NCI-H510A (cell line): Measurements from ENCODE around the gene SECISBP2L.

Experiments
- DNase-seq: peaks from one replicate; lab custom pipeline; 2025; lab: John Stamatoyannopoulos, UW

The SECISBP2L gene

DNA sequence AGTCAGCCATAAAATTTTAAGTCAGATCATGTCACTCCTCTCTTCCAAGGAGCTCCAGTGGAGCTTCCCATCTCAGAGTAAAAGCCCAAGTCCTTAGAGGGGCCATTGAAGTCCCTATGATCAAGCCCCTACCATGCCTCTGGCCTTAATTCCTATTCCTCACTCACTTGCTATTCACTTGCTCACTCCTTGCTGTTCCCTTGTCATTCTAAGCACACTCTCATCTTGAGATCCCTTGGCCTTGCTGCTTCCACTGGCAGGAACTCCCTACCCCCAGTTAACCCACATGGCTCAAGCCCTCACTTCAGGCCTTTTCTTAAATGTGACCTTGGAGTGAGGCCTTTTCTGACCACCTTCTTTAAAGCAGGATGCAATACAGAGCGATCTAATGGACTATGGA lies 12.3 kb upstream of the SECISBP2L start:
- no peak for DNase-seq

DNA sequence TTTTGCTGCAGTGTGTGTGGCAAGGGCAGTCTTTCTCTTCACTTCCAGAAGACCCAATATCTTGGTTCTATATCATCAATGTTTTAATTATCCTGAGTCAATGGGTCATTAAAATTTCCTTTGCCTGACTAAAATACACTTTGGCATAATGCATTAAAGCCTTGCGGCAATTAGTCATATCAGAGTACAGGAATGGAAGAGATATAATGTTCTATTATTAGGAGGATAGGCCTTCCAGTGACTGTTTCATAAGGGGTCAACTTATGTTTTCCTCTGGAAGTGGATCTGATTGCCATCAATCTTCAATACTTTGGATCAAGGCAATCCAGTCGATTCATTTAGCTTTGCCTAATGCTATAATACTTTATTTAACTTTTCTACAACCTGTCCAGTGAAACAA lies 9.4 kb upstream of the SECISBP2L start:
- DNase-seq: no peak

DNA sequence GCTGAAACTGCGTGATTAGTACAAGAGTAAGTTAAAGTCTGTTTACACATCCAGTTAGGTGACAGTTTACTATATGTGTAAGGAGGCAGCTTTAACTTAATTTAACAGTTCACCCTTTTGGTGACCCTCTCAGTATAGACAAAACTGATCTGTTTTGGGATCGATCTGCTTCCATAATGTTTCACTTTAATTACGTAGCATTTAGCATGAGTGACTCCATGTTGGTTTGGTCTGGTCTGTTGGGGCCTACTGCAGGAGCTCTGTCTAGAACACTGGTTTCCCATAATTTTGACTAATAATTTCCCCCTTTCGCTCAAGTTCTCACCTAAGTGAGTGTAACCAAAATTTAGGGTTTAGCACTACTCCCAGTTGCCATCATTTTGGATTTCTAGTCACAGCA lies 6.4 kb upstream of the SECISBP2L start:
- DNase-seq: no peak

DNA sequence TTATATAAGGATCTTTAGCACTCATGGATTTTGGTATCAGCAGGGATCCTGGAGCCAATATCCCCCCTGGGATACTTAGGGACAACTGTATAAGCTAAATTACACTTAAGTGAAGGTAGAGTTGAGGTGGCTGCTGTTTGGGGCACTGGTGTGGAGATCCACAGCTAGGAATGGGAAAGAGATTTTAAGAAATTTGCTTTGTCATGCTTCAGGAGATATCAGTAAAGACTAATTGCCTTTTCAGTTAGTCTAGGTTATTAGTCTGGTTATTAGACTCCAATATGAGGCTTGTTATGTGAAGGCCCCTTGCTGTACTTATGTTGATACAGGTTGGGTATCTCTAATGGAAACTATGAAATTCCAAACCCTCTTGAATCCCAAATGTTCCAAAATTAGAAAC lies 1.2 kb upstream of the SECISBP2L start:
- no peak for DNase-seq

DNA sequence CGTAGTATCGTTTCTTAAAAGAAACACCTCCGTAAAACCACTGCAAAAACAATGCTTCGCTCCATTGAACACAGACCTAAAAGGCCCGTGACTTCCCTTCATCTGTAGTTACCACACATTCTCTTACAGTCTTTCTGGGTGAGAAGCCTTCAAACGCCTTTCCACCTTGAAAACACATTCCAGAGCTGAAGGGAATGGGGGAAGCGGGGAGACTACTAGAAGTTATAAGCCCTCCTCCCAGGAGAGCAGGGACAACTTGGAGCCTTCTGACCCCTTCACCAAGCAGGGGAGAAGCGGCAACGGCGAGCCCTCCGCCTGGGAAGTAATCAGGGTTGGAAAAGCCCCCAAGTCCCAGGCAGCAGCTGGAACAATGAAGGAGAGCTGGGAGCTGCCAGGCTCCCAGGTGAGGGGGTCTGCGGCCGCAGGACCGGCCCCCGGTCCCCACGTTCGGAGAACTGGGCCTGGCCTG lies 461 bp downstream of the SECISBP2L start:
- no peak for DNase-seq

DNA sequence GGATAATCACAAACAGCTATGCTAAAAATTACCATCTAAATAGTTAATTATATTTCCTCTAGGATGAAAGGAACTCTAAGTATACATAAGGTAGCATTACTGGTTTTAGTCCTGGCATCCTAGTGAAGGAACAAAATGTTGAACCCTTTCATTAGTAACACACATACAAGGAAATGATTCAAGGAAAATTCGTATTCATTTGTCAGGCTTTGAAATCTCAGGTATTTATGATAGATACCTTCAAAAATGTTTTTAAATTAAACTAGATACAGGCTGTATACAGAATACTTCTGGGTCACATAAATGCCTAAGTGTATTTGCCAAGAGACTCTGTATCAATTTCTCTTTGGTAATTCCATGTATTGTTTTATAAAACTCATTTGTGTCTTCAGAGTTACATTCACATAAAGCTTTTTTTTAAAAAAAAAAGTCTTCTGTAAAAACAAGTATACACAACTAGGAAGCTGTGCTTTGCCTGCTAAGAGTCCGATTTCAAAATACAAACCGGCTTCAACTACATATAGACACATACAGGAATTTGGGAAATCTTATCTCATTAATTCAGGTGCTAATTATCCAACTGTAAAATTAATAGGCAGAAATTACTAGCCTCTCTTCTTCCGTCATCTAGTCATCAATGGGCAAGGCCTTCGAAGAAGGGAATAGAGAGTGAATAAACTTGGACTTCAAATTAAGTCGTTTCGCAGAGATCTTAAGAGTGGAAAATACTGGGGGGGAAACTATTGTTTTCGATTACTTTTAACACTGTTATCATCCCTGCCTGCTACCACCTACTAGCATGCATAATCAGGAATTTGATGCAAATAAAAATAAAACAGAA lies 1.3 kb downstream of the SECISBP2L start:
- DNase-seq: no peak

DNA sequence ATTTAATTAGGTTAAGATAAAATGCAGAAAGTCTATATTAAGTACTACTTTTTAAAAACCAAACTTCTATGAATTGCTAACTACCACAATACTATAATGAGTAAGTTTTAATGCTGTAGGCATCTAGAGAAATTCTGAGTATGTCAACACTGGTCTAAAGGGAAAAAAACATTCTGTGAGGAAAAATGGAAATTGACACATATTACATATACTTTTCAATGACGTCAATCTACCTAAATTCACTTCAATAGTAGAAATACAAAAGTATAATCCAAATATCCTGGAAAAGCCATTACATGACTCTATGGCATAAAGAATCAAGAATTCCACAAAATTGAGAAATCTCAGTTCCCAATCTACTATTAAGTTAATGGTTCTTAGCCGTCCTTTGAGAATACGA lies 2.2 kb downstream of the SECISBP2L start:
- no peak for DNase-seq

DNA sequence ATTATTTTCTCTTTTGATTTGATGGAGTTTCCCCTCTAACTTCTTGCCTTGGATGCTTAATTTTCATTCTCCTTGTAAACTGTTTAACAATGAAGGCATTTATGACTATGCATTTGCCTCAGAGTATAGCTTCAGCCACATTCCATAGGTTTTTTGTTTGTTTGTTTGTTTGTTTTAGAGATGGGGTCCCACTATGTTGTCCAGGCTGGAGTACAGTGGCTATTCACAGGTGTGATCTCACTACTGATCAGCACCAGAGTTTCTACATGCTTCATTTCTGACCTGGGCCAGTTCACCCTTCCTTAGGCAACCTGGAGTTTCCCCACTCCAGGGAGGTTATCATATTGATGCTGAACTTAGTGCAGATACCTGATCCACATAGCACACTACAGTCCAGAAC lies 4.1 kb downstream of the SECISBP2L start:
- no peak for DNase-seq

DNA sequence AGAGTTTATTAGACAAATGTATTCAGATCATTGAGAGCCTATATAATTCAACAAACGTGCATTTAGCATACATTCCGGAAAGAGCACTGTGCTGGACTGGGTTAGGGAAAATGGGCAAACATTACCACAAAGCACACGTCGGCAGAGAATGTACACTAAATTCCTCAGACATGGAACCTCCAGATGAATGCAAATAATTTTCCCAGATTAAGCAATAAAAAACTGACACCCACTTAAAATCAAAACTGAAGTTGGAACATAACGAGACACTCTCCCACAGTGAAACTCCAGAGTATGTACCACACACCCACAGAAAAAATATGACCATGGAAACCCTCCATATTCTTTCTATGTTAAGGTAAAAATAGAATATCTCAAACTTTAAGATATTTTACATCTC lies 4.8 kb downstream of the SECISBP2L start:
- no peak for DNase-seq

DNA sequence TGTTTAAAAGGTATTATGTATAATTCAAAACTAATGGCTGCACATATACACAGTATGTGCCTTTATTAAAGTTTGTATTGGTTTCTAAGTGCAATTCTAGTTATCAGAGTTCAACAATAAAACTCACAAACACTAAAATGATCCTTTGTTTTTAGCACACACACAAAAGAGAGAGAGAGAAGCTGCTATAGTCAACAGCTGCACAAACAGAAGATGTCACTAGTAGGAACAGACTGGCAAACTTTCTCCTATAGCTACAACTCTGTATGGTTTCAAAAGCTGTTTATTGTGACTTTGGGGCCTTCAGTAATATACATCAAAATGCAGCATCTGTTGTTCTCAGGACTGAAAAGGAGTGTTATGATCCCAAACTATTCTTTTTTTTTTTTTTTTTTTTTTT lies 6.1 kb downstream of the SECISBP2L start:
- DNase-seq: no peak

DNA sequence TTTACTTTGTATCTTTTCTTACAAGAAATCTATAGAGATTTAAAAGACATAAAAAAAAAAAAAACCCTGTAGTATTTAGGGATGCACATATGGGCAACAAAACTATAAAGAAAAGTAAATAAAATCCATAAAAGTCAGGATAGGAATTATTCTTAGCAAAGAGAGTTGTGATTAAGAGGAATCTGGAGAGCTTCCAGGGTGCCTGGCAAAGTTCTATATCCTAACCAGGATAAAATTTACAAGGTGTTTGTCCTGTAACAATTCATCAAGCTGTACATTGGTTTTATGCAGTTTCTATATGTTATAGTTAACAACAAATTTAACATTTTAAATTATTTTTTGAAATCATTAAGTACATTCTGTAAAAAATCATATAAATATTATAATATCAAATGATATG lies 7.9 kb downstream of the SECISBP2L start:
- no peak for DNase-seq

DNA sequence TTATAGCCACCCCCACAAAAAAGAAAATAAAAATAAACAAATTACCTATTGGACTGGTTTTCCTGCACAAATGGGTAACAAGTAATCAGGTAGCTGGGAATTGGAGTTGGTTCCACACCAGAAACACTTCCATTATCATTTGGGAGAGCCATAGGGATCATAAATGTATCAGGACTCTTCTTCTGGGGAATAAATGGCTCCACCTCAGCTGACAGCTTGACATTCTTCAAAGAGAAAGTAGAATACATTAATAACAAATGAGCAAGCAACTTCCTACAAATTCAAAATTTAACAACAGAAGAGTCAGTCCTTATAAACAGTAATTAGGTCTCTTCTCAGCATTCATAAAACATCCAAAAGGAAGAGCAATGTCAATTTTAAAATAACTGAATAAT lies 8.7 kb downstream of the SECISBP2L start:
- DNase-seq: no peak

DNA sequence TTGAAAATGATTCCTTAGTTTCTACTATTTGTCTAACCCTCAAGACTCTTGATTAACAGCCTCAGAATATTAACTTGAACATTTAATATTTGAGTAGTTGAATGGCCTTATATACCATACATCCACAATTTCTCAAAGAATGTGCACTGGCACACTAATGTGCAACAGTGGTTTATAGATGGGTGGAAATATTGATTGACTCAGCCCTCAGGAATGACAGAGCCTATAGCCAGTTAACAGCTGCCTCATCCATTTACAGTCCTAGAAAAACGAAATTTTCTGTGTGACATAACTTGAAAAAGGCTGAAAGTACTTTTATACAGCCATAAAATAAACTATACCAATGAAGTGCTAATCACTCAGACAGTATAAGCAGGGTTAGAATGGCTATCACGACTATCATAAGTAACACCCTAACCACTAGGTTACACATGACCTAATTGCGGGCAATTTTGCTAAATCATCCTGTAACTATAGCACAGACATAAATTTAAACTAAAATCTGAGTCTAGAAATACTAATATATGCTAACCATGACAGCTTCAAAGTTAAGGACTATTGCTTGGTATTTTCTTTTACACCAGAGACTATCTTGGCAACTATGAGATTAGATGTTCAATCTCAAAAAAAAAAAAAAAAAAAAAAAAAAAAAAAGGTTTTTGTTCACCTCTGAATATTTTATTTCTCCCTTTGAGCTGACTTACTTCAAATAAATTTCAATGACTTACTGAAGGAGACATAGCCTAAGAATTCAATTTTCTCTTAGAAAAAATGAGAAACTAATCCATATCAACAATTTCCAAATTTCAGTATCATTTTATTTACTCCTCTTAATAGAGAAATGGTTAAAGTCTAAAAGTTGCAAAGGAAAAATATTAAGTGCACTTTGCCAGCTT lies 9.3 kb downstream of the SECISBP2L start:
- no peak for DNase-seq

DNA sequence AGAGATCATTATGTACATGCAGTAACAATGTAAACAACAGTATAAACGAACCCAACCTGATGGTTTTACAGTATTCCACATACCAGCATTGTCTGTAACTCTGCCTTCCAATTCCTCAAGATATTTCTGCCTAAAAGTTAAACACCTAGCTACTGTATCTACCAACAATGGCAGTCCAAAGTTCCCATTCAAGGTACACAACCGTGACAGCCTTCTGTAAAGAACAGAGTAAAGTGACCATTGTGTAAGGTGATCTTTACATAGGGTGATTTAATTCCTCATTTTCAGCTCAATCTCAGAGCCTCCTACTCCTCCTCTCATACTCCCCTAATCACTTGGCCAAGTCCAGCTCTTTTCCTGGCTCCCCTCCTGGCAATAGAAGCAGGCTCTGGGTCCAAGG lies 10.4 kb downstream of the SECISBP2L start:
- DNase-seq: no peak

DNA sequence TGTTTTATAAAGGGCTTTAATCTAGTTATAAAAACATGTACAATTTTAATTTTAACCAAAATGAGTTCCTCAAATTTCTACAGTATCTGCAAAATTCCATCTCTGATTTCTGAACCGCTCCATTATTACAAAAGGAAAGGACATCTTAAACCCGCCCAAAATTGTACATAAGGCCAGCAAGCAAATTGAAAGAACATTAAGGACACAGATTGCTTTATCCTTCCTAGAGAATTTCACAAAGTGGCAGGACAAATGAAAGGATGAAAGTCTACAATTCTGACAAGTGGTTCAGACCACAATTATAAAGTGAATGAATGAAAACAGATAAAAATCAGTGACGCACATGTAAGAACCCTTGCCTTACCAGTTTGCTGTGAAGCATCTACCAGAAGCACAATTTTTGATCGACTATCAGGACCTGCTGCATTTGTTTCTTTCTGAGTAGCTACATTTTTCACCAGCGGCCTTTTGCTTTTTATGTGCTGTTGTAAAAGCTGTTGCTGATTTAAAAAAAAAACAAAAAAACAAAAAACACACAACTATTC lies 13.6 kb downstream of the SECISBP2L start:
- DNase-seq: no peak

DNA sequence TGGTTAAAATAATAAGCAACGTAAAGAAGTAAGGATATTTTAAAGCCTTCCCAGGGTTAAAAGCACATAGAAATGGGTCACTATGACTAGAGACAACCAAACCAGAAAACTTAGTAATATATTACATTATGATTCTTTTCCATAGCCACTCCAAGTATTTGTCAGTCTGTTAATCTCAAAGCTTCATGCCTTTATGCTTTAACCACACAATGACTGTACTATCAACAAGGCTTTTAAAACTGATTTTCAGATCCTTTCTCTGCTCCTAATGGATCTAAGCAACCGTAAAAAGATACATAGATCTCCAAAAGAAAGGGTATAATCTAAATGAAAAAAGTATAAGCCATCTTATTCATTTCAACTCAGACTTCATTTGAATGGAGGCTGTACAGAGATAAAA lies 14.4 kb downstream of the SECISBP2L start:
- DNase-seq: no peak

DNA sequence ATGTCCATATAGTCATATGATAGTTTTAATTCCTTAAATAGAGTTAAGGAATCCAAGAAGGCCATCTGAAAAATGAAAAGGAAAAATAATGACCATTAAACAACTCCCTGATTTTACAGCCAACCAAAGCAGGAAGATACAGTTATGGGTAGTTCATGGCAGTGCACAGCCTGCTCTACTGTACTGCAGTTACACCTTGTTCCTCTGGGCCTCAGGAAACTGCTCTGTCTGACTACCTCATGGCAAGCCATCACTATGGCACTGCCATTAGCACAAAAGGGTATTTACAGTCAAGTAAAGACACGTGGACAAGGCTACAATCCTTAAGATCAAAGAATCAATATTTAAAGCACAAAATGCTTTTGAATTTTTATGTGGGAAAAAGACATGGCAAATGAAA lies 19.5 kb downstream of the SECISBP2L start:
- no peak for DNase-seq

DNA sequence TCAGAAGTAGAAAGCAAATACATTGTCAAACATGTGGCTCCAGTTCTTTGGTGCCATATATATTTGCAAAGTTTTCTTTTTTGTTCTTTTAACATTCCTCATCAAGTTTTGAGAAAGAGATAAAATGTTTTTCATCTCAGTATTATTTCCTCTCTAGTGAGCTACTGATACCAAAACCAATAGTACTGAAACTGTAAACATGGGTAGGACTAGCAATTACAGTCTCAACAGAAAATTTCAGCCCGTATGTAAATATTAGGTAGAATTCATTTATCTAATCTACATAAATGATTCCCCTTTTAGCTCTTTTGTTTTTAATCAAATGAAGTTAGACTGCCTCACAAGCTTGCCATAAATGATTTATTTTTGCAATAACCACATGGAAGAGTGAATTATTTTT lies 21.4 kb downstream of the SECISBP2L start:
- DNase-seq: no peak

DNA sequence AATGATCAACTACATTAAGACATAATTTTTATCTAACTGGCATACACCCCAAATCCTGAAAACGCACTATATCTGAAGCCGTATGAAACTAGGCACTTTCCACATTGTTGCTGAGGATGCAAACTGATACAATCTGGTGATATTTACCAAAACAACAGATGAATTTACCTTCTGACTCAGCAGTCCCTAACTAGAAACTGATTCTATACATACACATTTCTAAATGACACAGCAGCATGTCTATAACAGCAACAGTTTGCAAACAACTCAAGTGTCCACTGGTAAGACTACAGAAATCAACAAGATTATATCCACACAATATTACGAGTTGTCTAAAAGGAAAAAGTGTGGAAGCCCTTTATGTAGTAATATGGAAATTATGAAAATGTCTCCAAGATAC lies 22.9 kb downstream of the SECISBP2L start:
- no peak for DNase-seq

DNA sequence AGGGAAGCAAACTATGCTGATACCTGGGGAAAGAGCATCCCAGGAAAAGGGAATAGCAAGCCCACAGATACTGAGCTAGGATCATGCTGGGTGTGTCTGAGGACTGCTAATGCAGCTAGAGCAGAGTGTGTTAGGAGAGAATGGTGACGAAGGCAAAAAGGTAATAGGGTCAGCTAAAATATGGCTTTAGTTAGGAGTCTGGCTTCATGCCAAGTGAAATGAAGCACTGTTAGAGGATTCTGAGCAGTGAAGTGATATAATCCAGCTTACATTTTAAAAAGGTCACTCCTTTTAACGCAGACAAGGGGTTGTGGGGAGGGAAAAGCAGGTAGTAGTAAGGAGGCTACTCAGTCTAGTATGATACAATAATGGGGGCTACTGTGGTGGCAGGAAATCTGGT lies 30.4 kb downstream of the SECISBP2L start:
- no peak for DNase-seq

DNA sequence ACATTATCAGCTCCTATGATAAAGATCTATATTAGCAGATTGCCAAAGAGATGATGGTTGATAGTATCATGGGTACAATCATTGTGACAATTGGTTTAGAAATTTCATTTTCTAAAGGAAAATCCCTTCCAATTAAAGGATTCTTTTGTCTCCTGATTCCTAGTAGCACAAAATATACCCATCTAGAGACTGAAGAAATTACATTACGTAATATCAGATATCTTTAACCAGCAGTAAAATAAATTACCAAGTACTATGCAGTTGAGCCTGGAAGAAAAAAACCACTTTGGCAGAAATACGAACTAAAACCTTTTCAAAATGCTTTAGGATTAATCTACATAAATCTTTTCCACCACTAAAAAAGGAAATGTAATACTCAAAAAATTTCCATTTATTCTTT lies 46.9 kb downstream of the SECISBP2L start:
- DNase-seq: no peak

DNA sequence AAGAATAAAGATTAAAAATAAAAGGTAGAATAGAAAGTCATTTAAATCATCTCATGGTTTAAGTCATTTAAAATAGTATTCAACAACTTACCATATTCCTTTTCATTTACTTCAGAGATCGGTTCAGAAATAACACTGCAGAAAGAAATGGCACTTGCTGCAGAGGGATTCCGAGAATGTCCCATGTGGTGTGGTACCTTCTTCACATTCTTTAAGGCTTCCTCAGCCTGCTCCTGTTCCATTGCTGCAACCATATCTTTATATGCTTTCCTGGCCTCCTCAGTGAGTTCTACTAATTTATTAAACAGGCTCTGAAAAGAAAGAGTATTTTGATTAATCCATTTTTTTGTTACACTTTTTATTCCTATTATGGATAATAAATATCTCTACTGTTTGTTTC lies 50.0 kb downstream of the SECISBP2L start:
- no peak for DNase-seq

DNA sequence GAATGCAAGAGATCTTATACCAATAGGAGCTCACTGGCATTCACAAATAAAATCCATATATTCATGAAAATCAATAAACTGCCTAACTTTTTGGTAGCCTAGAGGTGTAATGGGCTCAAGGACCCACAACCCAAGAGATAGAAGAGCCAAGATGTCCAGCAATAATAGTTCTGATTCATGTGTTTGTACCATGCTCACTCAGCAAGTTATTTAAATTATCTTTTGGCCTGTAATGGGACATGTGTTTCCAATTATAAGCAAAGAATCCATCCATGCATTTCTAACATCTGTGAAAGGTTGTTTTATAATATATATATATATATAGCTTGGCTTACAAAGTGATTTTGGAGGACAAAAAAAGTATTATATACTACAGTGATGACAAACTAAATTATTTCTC lies 52.9 kb downstream of the SECISBP2L start:
- DNase-seq: no peak
